HG03135 (cell line): Measurements from ENCODE around the gene ZNF396.

Experiments used
- ATAC-seq: cut with Tn5 transposase; IDR thresholded peaks from one replicate; pipeline ENCODE4 v1.9.1; 2021; ENCODE audit warnings: mild to moderate bottlenecking, moderate library complexity; ENCODE audit not compliant: unreplicated experiment

The ZNF396 gene

DNA sequence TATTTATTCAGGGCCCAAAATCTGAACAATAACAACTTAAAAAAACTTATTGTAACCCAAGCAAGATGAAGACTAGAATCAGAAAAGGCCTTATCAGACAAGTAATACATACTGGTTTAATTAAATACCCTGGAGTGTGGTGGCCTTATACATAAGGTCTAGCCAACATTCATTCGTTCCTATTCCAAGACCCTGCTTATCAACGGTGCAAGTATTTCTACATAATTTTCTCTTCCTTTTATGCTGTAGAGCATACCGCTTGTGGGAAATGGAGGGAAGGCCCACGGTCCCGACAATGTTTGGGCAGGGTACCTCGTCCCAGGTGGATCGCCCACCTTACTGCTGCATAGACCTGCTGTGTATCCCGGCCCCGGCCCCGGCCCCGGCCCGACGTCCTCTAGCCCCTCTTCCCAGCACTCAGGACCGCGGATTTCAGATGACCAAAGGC is 33.6 kb downstream of the ZNF396 start:
- ATAC-seq, result no peak

DNA sequence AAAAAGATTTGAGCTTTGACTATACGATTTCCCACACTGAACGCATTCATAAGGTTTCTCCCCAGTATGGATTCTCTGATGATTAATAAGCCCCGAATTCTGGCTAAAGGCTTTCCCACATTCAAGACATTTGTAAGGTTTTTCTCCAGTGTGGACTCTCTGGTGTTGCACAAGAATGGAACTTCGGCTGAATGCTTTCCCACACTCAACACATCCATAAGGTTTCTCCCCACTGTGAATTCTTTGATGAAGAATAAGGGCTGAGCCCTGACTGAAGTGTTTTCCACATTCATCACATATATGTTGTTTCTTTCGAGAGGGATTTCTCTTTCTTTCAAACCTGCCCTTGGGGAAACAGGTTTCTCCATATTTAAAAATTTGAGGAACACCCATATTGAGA is 39.9 kb downstream of the ZNF396 start:
- no peak for ATAC-seq

DNA sequence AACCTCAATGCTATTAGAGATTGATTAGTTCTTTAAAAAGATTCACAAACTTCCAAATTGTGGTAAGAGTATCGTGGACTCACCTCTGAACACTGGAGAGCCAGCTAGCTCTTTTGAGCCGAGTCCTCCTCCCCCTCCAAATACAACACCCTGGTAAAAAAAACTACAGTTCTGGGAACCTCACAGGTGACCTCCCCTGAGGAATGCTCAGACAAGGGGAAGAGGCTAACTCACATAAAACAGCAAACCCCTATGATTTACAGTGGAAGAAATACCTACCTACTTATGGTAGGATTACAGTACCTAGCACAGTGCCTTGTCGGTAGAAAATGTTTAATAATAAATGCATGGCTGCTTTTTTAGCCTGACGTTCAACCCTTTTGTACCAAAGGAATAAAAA is 41.3 kb downstream of the ZNF396 start:
- ATAC-seq, result no peak

DNA sequence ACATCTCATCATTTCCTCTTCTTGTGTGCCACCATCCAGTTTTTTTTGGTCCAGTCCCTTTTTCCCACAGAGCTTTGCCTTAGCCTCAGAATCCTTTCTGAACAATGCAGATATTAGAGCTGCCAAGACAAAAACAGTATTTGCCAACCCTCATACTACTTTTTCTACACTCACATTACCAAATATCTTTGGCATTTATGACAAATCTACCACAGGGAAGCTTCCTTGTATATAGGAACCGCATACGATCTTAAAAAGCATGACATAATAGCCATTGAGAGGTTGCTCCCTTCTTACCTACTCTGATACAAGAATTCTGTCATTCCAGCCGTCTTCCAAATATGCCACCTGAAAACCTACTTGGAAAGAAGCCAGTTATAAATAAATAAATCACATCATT is 42.3 kb downstream of the ZNF396 start:
- no peak for ATAC-seq

DNA sequence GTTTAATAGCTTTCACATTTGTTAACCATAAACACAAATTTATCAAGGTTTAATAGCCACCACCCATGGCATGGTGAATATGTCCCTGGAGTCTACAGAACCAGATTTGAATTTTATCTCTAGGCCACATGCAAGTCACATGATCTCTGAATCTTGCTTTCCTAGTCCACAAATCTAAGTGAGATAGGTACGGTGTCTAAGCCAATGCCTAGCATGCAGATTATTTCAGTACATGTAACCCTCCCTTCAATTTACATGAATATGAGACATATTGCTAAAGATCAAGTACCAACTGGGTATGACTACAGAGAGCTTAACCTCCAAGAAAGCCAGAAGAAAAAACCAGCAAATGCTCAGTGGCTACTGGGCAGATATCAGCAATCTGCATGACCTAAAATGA is 42.9 kb downstream of the ZNF396 start:
- ATAC-seq, result no peak

DNA sequence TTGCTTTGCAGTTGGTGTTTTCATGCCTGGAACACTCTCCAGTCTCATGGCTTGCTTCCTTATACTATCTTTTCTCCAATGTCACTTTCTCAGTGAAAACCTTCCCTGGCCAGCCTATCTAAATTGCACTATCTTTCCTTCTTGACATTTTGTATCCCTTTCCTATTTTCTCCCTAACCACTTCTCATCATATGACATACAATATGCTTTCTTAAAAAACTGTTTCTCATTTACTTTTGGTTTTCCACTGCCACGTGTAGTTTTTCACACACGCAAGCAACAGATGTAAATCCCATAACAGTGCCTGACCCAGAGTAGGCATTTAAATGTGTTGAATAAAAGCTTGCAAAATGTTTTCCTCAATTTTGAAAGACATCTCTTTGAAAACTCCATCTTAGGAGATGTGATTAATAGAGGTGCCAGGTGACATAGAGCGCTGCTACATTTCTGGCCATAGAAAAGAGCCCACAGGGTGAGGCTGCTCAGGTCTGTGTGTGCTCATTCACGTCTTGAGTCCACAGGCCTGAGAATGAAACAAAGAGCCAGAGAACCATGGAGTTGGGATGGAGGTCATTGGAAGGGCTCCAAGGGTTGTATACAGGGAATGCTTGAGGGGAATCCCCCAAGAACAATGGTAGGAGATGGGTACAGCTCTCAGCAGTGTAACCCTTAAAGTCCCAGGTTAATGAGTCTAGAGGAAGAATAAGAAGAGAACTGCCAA is 45.6 kb downstream of the ZNF396 start:
- ATAC-seq, result no peak

DNA sequence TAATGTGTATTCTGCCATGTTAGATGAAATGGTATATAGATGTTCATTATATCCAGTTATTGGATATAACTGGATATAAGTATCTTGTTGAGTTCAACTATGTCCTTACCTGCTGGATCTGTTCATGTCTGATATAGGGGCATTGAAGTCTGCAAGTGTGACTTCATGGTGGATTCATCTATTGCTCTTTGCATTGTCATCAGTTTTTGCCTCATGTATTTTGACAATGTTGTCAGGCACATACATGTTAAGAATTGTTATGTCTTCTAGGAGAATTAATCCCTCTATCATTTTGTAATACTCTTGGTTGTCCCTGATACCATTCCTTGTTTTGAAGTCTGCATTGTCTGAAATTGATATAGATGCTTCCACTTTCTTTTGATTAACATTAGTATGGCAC is 48.3 kb downstream of the ZNF396 start:
- no peak for ATAC-seq

DNA sequence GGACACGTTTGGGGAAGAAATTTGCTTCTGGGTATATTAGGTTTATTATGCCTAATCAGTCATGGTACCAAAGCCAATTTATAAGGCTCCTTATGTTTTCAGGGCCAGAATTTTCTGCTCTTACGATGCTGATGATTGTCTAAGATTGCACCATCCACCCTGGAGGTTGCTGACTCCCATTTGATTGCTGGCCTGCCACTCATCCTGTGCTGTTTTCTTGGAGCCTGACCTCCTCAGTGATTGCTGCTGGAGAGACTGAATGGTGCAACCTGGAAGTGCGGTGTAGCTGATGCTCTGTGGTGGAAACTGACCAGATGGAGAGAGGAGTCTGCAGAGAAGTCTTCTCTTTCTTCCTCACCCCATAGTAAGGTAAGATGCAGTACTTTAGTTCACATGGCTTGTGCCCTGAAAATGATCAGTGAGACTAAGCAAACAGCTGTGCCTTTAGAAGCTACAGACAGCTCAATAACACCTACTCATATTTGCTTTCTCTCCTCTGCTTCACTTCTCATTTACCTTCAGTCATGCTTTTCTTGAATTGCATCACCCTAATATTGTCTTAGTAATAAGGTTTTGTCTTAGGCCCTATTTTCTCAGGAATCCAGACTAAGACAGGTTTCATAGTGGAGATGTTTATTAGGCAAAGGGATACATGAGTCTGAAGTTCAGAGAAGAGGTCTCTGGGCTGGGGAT is 50.3 kb downstream of the ZNF396 start:
- no peak for ATAC-seq

DNA sequence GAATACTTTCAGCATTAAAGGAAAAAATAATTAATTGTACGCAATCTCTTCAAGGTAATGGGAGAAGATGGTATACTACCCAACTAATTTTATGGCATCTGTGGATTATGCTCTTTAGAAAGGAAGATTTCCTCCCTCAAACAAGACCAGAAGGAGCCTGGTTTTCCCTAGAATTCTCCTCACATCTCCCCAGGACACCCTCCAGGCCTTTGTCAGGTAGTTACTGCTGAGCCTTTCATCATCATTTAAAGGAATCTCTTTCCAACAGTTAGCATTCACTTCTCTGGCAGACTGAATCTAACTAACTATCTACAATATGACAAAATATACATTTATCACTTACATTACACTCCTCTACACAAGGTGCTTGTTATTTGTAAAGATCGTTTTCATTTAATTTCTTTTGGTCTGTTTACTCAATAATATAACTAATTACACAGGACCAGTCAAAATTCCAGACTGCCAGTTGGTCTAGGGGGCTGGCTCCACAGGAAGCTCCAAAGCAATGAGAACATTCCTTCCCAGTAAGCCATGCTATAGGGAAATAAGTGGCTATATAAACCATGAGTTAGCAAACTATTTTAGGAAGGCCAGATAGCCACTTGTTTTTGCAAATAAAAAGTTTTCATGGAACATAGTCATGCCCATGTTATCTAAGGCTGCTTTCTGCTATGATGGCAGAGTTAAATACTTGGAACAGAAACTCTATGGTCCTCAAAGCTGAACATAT is 52.0 kb downstream of the ZNF396 start:
- no peak for ATAC-seq

DNA sequence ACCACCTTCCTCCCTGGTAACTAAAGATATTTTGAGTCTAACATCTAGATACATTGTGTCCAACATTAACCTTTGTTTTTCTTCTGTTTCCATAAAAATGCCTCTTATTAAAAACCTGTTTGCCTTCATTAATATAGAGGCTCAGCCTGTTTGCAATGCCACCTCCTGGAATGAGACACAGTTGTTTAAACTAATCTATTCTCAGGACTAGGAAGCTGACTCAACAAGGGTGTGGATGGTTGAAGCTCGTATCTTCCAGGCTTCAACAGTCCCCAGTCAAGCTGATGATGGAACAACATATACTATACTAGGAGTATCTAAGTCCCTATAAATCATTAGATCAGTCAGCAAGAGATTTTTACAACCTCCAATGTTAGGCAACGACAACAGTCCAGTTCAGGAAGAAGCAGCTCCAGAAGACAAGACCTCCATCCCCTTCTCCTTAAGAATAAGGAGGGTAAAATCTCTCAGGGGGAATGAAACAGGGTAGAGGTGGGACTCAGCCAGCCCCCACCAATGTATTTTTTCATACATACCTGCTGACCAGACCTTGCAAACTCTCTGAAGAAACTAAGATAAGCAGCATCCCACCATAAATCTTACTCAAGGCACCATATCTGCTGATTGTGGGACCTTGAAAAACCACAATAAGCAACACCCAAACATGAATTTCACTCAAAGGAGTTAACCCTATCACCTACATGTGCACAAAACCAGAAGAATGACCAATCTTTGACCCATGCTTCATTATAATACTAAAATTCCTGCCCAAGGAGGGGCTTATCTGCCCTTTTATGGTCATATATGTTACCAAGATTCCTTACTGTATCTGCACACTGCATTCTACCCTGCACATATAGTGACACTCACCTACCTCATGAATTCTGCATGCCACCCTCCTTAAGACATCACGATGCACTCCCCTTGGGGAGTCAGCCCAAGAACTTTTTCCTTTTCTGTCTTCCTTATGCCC is 54.4 kb downstream of the ZNF396 start:
- no peak for ATAC-seq
